A172 (cell line): ENCODE results near the gene PLXNA2. TPM values are rescaled to one million over a fixed set of nuclear protein-coding genes. Genes with fewer than 3 reads are reported as not detected.

Source experiments
- DNase-seq: peaks from one replicate; pipeline ENCODE4 v3.0.0-alpha.2; 2015; ENCODE audit warnings: low spot score
- total RNA-seq: library from RNA; depleted of rRNA; stranded (reverse); fragments of >200 nt; shearing (Covaris generic); gene quantifications from 2 replicates; pipeline ENCODE4 v1.2.3, GENCODE V29; 2014

PLXNA2 gene
- total RNA-seq, 1 experiment from 2014 or later = 15.8 TPM

GRCh38 chr1:208242941-208243526, 1.1 kb downstream of the PLXNA2 start:
- no peak for DNase-seq

GRCh38 chr1:208242146-208242545, 2.0 kb downstream of the PLXNA2 start:
- no peak for DNase-seq

GRCh38 chr1:208241512-208241911, 2.7 kb downstream of the PLXNA2 start:
- no peak for DNase-seq

- DNase-seq = no peak
Observed at GRCh38 chr1:208240662-208241355, 3.4 kb downstream of the PLXNA2 start.

- no peak for DNase-seq
Observed at GRCh38 chr1:208239473-208240381, 4.5 kb downstream of the PLXNA2 start.

- DNase-seq = peak; percentile 70
Observed at GRCh38 chr1:208238710-208239472, 5.3 kb downstream of the PLXNA2 start.

GRCh38 chr1:208237241-208237640, 6.9 kb downstream of the PLXNA2 start:
- DNase-seq = no peak

GRCh38 chr1:208235982-208236761, 8.0 kb downstream of the PLXNA2 start:
- peak; percentile 64 for DNase-seq

- DNase-seq = no peak
Observed at GRCh38 chr1:208235356-208235981, 8.7 kb downstream of the PLXNA2 start.

- DNase-seq = no peak
Observed at GRCh38 chr1:208234721-208235120, 9.5 kb downstream of the PLXNA2 start.

- DNase-seq = no peak
Observed at GRCh38 chr1:208233978-208234377, 10.2 kb downstream of the PLXNA2 start.

GRCh38 chr1:208233546-208233945, 10.6 kb downstream of the PLXNA2 start:
- no peak for DNase-seq

GRCh38 chr1:208232662-208233038, 11.5 kb downstream of the PLXNA2 start:
- no peak for DNase-seq

GRCh38 chr1:208231881-208232661, 12.1 kb downstream of the PLXNA2 start:
- no peak for DNase-seq

- DNase-seq = no peak
Observed at GRCh38 chr1:208230668-208231529, 13.3 kb downstream of the PLXNA2 start.

GRCh38 chr1:208228550-208228949, 15.6 kb downstream of the PLXNA2 start:
- no peak for DNase-seq

- DNase-seq = no peak
Observed at GRCh38 chr1:208228026-208228425, 16.2 kb downstream of the PLXNA2 start.

- no peak for DNase-seq
Observed at GRCh38 chr1:208227366-208227765, 16.8 kb downstream of the PLXNA2 start.
